VCaP (cell line): ENCODE data around the gene PLEKHG3.

ENCODE experiments used
- H3K27ac ChIP-seq: fragments of 450-650 bp; 2 replicates; pipeline ENCODE4 v1.5.1; 2017
- TF ChIP-seq, protein P1 (sequence below): fragments of 450-650 bp; conservative IDR thresholded peaks from 2 replicates; pipeline ENCODE4 v1.5.1; 2017; ENCODE audit warnings: mild to moderate bottlenecking, moderate library complexity

Gene PLEKHG3

DNA sequence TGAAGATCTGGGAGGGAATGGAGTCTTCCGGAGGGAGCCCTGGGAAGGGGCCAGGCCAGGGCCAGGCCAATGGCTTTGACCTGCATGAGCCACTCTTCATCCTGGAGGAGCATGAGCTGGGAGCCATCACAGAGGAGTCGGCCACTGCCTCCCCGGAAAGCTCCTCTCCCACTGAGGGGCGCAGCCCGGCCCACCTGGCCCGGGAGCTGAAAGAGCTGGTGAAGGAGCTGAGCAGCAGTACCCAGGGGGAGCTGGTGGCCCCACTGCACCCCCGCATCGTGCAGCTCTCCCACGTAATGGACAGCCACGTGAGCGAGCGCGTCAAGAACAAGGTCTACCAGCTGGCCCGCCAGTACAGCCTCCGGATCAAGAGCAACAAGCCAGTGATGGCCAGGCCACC, 37.7 kb downstream of the PLEKHG3 start:
- TF ChIP-seq, protein P1, sequence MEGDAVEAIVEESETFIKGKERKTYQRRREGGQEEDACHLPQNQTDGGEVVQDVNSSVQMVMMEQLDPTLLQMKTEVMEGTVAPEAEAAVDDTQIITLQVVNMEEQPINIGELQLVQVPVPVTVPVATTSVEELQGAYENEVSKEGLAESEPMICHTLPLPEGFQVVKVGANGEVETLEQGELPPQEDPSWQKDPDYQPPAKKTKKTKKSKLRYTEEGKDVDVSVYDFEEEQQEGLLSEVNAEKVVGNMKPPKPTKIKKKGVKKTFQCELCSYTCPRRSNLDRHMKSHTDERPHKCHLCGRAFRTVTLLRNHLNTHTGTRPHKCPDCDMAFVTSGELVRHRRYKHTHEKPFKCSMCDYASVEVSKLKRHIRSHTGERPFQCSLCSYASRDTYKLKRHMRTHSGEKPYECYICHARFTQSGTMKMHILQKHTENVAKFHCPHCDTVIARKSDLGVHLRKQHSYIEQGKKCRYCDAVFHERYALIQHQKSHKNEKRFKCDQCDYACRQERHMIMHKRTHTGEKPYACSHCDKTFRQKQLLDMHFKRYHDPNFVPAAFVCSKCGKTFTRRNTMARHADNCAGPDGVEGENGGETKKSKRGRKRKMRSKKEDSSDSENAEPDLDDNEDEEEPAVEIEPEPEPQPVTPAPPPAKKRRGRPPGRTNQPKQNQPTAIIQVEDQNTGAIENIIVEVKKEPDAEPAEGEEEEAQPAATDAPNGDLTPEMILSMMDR: no peak
- no peak overlapping the region for H3K27ac ChIP-seq

DNA sequence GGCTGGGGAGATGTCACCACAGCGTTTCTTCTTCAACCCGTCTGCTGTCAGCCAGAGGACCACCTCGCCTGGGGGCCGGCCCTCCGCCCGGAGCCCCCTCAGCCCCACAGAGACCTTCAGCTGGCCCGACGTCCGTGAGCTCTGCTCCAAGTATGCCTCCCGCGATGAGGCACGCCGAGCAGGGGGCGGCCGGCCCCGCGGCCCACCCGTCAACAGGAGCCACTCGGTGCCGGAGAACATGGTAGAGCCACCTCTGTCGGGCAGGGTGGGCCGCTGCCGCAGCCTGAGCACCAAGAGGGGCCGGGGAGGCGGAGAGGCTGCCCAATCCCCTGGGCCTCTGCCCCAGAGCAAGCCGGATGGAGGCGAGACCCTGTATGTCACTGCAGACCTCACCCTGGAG, 38.8 kb downstream of the PLEKHG3 start:
- no peak overlapping the region for H3K27ac ChIP-seq
- TF ChIP-seq, protein P1: no peak

DNA sequence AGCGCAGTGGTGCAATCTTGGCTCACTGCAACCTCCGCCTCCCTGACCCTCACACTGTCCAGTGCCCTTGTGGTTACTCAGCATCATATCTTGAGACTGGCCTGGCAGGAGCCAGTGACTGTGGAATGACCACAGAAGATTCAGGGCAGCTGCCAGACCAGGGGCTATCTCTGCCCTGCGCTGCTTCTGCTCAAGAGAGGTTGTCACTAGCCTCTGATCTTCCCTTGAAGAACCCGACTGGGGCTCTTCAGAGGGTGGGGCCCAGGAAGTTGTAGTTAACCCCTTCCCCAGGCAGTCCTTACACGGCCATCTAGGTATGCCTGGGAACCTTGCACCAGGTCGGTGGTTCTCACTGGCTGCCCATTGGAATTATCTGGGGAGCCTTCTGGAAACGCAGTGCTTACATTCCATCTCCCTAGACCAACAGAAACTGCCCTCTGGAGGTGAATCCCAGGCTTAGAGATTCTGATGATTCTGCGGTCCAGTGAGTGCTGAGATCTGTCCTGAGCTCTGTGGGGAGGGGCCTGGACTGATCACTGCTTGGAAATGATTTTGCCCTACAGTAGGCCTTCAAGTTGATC, 41.4 kb downstream of the PLEKHG3 start:
- no peak overlapping the region for H3K27ac ChIP-seq
- TF ChIP-seq, protein P1: no peak

DNA sequence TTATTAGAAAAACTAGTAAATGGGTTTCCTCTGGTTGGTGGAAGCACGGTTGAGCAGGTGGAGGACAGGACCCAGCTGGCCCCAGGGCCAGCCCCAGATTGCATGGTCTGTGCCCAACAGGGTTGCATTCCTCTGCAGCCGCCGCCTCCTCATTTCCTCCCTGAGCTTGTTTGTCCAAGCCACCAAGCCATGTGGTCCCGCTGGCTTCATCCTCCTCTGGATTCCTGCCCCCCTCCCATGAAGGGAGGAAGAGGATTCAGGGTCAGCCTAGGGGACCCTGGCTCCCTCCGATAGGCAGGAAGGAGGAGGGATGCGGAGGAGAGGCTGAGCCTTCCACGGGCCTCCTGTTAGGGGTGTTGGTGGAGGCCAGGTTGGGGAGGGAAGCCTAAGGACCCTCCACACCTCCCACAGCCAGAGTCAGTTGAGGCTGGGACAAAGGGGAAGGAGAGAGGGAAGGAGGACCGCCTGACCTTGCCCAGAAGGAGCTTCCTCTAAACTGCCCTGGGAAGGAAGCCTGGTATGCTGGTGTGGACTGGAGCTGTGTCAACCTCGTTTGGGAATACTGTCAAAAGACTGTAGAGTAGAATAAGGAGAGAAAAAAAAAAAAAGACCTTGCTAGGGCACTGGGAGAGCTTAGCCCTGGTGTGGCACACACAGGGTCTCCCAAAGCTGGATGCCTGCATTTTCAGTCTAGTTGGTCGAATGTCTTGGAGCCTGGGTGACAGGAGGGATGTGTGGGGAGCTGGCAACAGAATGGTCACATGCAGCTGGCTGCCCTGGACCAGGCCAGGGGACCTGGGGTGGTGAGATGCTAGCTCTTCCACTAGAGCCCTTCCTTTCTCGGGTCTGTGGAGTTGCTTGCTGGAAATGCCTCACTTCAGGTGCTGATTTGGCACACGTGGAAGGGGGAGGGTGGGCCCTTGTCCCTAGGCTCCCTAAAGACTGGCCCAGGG, 42.4 kb downstream of the PLEKHG3 start:
- H3K27ac ChIP-seq: no peak overlapping the region
- TF ChIP-seq, protein P1: no peak

DNA sequence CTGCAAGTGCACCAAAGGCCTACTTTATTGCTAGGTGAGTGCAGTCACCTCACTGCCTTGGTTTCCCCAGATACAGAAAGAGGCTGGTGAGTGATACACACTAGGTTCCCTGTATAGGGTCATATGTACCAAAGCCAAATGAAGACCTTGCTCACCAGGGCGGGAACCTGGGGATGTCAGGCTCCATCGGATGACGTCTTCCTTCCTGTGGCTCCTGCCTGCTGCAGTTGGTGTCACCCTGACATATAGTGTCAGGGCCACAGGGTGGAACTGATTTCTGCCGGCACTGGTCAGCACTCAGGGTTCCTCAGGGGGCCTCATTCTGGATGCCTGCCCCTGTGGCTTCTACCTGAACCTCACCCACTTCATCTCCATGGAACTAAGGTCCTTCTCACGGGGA, 43.1 kb downstream of the PLEKHG3 start:
- TF ChIP-seq, protein P1: no peak
- H3K27ac ChIP-seq: no peak overlapping the region

DNA sequence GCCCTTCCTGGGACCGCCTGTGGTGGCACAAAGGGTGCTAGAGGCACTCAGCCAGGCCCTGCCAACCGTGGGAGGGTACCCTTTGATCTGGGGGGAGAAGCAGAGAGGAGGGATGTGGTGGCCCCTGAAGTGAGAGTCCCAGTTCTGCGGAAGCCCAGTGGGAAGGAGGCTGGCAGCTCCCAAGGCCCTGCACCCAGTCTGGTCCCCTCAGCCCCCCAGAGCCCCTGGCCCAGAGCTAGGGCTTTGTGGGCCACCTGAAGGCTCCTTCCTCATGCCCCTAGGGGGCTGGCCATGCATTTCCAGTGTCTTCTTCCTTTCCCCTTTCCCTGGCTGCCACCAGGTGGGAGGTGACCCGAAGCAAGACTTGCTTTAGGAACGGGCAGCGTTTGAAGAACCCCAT, 44.3 kb downstream of the PLEKHG3 start:
- TF ChIP-seq, protein P1: no peak
- H3K27ac ChIP-seq: no peak overlapping the region

DNA sequence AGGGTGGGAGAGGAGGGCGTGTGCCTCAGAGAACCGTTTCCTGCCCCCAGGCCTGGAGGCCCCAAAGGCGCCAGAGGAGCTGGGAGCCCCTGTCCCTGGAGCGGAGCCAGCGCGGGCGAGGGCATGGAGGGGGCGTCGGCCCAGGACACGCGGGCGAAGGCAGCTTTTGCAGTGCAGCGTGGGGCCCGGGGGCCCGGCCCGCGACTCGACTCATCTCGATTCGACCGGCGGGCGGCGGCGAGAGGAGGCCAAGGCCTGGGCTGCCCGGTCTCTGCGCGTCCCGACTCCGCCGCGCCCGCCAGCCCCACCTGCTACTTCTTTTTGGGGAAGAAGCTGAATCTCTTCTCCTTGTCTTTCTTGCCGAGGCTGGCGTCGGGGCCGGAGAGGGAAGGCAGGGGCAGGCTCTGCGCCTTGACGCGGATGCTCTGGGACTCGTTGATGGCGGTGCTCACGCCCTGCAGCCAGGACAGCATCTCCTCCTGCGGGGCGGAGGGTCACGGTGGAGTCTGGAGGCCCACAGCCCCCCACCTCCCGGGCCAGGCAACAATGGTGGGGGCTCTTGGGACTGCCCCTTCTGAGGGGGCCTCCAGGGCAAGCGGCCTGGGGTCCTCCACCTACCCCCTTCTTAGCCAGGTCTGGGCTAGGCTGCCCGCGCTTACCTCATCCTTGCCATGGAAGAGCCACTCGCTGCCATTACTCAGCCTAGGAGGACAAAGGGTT, 44.9 kb downstream of the PLEKHG3 start:
- TF ChIP-seq, protein P1: no peak
- H3K27ac ChIP-seq: peak overlapping the region; percentile 40; the same call in 1 of the 2 replicates
